Esophagus muscularis mucosa (tissue), 4 donors: ENCODE data around the gene SDK2.

Source experiments
- EP300 ChIP-seq: sonication (generic); formaldehyde crosslinking; IDR thresholded peaks from one replicate; pipeline ENCODE4 v1.6.1; 2017; ENCODE audit warnings: antibody characterized with exemption
- POLR2A ChIP-seq: fragments of 450-650 bp; IDR thresholded peaks from one replicate; pipeline ENCODE4 v1.6.1; 2017; ENCODE audit warnings: antibody characterized with exemption, moderate library complexity, mild to moderate bottlenecking, low read depth
- POLR2AphosphoS5 ChIP-seq, 2 donors: sonication (generic); formaldehyde crosslinking; IDR thresholded peaks; one replicate each; pipeline ENCODE4 v1.6.1; 2017; ENCODE audit warnings: antibody characterized with exemption in 2 of 2
- TF ChIP-seq, protein P1 (sequence below), 3 experiments: fragments of 200-600 bp in 2 of 3; fragments of 450-650 bp in 1 of 3; sonication (generic) in 2 of 3; IDR thresholded peaks; one replicate each; pipeline ENCODE4 v1.5.1; 2017 to 2019; ENCODE audit warnings: antibody characterized with exemption in 3 of 3, mild to moderate bottlenecking in 2 of 3, moderate library complexity in 1 of 3

- TF ChIP-seq, protein P1, sequence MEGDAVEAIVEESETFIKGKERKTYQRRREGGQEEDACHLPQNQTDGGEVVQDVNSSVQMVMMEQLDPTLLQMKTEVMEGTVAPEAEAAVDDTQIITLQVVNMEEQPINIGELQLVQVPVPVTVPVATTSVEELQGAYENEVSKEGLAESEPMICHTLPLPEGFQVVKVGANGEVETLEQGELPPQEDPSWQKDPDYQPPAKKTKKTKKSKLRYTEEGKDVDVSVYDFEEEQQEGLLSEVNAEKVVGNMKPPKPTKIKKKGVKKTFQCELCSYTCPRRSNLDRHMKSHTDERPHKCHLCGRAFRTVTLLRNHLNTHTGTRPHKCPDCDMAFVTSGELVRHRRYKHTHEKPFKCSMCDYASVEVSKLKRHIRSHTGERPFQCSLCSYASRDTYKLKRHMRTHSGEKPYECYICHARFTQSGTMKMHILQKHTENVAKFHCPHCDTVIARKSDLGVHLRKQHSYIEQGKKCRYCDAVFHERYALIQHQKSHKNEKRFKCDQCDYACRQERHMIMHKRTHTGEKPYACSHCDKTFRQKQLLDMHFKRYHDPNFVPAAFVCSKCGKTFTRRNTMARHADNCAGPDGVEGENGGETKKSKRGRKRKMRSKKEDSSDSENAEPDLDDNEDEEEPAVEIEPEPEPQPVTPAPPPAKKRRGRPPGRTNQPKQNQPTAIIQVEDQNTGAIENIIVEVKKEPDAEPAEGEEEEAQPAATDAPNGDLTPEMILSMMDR (IDR thresholded peaks at IDR 0.05), result no peak
- no peak for TF ChIP-seq POLR2A
- no peak for TF ChIP-seq POLR2AphosphoS5 (IDR thresholded peaks at IDR 0.05)
- TF ChIP-seq EP300, result no peak
These were observed 48.8 kb upstream of the SDK2 start for GRCh38 chr17:73693071-73693470.
